ENCODE data around the gene CDKN2B-AS1.

DNA sequence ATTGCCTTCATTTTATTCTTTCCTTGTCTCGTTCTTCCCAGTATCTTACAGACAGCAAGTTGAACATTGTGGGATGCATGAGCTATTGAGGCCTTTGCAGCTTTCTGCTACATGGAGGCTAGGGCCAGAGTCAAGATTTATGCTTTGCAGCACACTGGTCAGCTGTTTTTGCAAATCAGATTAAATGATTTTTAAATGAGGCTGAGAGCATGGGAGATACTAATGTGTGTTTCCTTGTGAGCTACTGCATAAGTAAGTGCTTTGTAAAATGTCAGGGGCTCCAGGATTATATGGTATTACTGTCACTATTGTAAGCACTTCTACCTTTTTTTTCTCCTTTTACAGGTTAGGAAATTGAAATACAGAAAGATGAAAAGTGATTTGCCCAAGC, 125.6 kb downstream of the CDKN2B-AS1 start:
- TF ChIP-seq, protein P1, sequence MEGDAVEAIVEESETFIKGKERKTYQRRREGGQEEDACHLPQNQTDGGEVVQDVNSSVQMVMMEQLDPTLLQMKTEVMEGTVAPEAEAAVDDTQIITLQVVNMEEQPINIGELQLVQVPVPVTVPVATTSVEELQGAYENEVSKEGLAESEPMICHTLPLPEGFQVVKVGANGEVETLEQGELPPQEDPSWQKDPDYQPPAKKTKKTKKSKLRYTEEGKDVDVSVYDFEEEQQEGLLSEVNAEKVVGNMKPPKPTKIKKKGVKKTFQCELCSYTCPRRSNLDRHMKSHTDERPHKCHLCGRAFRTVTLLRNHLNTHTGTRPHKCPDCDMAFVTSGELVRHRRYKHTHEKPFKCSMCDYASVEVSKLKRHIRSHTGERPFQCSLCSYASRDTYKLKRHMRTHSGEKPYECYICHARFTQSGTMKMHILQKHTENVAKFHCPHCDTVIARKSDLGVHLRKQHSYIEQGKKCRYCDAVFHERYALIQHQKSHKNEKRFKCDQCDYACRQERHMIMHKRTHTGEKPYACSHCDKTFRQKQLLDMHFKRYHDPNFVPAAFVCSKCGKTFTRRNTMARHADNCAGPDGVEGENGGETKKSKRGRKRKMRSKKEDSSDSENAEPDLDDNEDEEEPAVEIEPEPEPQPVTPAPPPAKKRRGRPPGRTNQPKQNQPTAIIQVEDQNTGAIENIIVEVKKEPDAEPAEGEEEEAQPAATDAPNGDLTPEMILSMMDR (IDR thresholded peaks at IDR 0.05; ENCODE audit: insufficient read depth, low read length, poor library complexity, severe bottlenecking), result no peak
- TF ChIP-seq EZH2phosphoT487 (conservative IDR thresholded peaks at IDR 0.05; ENCODE audit: low read length), result no peak

Data from SU-DHL-6 (cell line).